Jurkat, Clone E6-1 (cell line): Measurements from ENCODE around the gene ITPR1.
"Not testable (repeated sequence)": the region's sequence is repeated elsewhere in the genome, so short reads cannot be mapped to it uniquely, and the experiment has no call there.

Experiments used
- DNase-seq: peaks from one replicate; pipeline ENCODE4 v3.0.0-alpha.2; 2011; ENCODE audit warnings: low read depth, low spot score
- H3K4me3 ChIP-seq: 2 replicates; pipeline ENCODE4 v1.5.1; 2011; ENCODE audit warnings: mild to moderate bottlenecking, low read length, control low read depth, moderate library complexity

ITPR1 gene

DNA sequence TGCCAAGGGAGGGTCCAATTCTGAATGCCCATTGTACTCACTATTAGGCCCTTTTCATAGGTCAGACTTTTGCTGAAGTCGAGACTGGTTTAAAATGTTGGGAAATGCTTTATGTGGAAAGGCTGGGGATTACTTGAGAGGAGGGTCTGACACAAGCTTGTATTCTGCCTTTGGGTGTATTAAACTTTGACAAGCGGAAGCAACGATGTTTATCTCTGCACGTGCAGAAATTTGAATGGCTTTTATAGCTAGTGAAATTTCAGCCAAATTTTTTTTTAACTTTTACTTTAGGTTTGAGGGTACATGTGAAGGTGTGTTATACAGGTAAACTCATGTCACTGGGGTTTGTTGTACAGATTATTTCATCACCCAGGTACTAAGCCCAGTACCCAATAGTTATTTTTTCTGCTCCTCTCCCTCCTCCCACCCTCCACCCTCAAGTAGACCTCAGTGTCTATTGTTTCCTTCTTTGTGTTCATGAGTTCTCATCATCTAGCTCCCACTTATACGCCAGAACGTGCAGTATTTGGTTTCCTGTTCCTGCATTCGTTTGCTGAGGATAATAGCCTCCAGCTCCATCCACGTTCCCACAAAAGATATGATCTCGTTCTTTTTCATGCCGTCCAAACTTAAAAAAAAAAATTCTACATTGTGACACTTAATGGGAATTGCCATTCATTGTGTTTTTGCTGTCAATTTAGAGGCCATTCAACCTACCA is 263.1 kb downstream of the ITPR1 start:
- no peak for DNase-seq
- no peak overlapping the region for H3K4me3 ChIP-seq

DNA sequence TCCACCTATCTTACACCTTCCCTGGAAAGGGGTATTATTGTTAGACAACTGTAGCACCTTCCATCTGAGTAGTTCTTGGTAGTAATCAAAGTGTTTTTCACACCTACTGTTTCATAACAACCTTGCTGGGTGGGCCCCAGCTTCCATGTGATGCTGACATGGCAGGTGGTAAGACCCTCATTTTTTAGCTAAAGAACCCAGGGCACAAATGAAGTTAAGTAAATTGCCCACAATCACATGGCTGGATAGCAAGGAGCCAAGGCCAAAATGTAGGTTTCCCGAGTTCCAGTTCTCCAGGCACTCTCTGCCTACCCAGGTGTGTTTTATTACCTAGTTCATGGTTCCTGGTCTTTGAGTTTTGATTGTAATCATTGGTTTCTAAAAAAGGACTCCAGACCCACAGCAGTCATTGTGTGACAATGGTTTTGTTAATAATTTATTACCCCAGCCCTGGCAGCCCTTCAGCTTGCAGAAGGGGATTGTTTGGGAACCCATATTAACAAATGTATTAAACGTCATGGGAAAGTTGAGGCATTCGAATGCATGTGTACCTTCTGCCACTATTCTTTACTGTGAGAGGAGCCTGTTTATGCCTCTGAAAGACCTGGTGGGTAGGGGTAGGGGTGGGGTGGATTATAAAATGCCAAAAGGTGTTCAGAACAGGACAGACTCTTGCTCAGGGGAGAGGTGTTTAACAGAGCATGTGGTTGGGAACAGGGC is 263.9 kb downstream of the ITPR1 start:
- no peak for DNase-seq
- H3K4me3 ChIP-seq = no peak overlapping the region

DNA sequence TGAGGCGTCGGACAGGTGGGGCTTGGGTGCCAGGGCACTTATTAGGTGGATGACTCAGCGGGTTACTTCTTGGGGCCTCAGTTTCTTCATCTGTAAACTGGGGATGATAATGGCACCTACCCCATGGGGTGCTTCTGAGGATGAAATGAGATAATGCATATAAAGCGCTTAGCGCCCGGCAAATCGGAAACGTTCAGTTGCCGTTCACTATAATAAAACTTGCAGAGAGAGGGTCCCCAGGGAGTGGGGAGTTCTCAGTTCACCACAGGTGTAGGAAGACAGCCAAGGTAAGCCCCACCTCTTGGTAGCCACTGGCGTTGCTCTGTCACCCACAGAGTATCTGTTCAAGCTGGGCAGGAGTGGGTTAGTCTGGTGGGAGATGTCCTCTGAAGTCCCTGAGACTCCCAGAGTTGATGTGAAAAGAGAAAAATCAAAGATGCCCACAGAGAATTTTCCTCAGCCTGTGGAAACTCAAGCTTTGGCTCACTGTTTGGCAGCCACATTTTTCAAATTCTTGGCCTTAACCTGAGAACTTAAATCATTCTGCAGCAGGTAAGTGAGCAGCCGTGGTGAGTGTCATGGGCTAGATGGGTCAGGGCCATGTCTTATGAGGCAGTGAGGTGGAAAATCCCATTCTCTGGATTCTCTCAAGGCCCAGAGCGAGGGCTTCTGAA is 264.6 kb downstream of the ITPR1 start:
- H3K4me3 ChIP-seq = no peak overlapping the region

DNA sequence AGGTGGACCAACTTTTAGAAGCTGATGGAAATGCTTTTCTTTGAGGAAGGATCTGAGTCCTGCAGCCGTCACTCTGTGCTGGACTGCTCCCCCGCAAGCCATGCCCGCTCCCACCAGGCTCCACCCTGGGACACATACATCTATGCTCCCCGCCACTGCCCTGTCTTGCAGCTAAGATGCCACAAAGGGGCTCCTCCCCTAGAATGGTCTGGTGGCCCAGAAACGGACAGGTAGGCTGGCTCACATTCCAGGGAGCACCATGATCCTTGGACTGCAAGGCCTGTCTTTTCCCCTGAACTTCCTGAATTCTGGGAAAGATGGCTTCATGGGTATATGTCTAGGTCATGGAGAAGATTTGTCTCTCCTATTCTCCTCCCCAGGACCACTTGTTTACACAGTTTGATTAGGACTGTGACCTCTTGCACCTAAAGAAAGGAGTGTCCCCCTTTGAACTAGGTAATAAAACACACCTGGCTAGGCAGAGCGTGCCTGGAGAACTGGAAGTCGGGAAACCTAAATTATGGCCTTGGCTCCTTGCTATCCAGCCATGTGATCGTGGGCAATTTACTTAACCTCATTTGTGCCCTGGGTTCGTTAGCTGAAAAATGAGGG is 265.2 kb downstream of the ITPR1 start:
- DNase-seq = no peak
- no peak overlapping the region for H3K4me3 ChIP-seq

More for the DNA sequence above, 264.6 kb downstream of the ITPR1 start:
- no peak for DNase-seq

DNA sequence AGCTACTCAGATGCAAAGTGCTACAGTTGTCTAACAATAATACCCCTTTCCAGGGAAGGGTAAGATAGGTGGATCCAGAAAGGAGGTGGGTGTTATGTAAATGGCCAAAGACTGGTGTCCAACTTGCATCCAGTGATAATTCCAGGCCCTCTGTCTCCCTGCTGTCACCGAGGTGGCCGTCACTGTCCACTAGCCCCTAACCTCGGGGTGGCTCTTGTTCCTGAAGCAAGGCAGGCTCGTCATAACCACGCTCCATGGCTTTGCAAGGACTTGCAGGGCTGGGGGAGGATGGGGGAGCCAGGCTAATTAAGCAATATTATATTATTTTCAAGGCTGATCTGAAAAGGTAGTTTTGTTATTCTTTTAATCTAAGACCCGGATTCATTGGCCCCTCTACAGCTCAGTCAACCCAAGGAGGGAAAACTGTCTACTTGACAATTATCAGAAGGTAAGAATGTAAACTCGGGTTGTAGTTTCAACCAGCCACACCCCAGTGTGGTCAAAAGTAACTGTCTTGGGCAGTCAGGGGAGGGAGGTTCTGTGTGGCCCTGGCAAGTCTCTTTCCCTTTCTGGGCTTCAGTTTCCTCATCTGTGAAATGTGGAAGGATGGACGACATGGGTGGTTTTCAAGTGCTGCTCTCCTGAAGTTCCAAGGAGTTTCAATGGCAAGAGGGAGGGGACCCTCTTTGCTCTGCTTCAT is 266.0 kb downstream of the ITPR1 start:
- H3K4me3 ChIP-seq = no peak overlapping the region
- no peak for DNase-seq

DNA sequence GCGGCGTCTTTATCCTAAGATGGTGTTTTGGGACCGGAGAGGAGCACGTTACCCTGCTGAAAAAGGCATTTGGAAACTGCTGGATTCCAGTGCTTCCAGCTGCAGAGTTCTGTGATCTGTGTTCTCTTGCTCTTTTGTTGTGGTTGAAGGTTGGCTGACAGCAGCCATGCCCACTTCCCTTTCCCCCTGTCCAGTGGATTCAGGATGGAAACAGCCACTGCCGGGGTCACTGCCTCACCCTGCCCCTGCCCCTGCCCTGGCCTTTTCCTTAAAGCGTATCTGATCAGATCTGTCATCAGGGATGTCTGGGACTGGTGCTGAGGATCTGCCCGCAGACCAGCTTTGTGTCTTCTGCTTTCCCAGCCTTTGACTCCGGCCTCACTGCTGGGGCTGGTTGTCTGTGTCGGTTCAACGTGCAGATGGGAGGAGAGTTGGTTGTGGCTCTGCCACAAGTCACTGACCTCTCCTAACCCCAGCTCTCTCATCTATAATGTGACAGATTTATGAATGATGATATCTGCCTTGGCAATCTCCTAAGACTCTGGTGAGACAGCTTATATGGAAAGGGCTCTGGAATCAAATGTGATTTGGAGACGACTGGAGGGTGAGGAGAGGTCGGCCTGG is 266.7 kb downstream of the ITPR1 start:
- DNase-seq = no peak
- no peak overlapping the region for H3K4me3 ChIP-seq

DNA sequence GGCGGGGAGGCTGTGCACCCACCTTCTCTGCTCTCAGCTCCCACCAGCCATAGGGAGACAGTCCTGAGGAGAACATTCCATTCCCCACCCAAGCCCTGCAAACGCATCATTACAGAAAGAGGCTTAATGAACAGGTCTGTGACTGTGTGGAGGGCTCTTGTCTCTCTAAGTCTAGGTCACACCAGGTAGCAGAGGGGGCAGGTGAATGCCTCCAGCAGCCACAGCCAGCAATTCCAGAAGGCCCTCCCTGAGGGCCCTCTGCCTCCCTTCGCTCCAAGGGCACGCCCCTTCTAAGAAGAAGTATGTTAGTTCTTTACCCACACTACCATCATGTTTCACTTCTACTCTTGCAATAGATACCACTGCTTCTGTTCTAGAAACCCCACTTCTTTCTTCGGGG is 268.6 kb downstream of the ITPR1 start:
- H3K4me3 ChIP-seq = no peak overlapping the region
- no peak for DNase-seq

DNA sequence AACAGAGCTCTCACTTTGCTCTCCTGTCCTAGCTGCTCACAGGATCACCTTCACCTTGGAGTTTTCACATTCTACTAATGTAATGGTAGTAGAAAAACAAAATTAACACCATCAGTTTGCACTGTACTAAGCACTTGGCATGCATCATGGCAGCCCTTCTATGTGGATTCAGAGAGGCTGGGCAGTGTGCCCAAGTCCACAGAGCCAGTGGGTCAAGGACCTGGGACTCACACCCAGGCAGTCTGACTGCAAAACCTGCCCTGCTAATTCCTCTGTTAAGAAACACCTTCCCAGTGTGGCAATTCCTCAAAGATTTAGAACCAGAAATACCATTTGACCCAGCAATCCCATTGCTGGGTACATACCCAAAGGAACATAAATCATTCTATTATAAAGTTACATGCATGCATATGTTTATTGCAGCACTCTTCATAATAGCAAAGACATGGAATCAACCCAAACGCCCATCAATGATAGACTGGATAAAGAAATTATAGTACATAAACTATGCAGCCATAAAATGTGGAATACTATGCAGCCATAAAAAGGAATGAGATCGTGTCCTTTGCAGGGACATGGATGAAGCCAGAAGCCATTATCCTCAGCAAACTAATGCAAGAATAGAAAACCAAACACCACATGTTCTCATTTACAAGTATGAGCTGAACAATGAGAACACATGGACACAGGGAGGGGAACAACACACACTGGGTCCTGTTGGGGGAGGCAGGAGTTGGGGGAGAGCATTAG is 269.5 kb downstream of the ITPR1 start:
- DNase-seq, H3K4me3 ChIP-seq: not testable (repeated sequence)

DNA sequence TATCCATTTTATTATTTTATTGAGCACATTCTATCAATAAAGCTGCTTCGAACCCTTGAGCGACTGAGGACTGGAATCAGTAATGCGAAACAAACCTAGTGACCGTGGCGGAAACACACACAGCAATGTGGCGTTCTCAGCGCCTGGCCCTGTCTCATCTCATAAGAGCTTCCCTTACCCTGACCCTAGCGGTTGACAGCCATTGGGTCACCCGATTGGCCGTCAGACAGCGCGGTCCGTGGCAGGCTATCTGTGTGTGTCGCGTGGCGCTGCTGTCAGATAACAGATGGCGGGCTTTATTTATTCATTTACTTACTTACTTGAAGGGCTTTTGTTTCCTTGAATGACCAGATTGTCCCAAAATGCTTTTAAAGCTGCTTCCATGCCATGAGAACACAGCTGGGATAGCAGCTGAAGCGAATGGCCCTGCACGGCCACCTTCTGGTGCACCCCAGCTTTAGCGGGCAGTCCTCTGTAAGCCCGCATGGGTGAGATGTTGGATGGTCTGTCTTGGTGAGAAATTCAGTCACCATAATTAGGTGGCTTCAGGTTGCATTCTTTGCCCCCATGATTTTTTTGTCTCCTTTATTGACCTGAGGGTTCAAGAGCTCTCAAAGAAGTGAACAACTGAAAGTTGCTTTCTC is 270.6 kb downstream of the ITPR1 start:
- DNase-seq = no peak

DNA sequence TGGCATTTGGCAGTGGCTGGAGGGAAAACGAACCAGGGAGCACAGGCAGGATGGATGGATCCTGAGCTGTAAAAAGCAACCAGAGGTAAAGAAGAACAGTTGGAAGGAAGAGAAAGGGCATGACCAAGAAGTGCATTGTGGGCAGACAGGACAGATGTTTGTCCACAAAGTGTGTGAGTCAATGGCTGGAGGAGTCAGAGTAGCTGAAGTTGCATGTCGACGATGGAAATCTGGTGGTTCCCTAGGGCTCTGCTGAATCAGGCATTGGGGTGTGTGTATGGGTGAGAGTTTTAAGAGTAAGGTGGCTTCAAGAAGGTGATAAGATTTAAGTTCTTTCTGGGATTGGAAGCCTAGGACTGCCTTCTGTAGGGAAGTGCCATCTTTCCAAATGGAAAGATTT is 272.1 kb downstream of the ITPR1 start:
- no peak for DNase-seq
- H3K4me3 ChIP-seq = no peak overlapping the region

More for the DNA sequence above, 270.6 kb downstream of the ITPR1 start:
- H3K4me3 ChIP-seq = no peak overlapping the region

DNA sequence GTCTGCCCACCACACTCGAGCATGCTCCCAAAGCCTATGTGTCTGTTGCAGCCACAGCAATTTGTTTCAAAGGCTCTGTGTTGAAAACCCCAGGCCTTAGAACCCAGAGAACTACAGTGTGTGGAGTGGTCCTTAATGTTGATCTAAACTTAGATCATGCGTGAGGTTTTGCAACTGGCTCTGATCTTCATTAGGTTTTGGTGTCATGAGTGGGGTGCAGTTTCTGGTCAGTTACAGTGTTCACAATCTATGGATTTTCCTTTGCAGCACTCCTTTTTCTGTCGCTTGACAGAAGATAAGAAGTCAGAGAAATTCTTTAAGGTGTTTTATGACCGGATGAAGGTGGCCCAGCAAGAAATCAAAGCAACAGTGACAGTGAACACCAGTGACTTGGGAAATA is 273.1 kb downstream of the ITPR1 start:
- no peak for DNase-seq
- H3K4me3 ChIP-seq = no peak overlapping the region

DNA sequence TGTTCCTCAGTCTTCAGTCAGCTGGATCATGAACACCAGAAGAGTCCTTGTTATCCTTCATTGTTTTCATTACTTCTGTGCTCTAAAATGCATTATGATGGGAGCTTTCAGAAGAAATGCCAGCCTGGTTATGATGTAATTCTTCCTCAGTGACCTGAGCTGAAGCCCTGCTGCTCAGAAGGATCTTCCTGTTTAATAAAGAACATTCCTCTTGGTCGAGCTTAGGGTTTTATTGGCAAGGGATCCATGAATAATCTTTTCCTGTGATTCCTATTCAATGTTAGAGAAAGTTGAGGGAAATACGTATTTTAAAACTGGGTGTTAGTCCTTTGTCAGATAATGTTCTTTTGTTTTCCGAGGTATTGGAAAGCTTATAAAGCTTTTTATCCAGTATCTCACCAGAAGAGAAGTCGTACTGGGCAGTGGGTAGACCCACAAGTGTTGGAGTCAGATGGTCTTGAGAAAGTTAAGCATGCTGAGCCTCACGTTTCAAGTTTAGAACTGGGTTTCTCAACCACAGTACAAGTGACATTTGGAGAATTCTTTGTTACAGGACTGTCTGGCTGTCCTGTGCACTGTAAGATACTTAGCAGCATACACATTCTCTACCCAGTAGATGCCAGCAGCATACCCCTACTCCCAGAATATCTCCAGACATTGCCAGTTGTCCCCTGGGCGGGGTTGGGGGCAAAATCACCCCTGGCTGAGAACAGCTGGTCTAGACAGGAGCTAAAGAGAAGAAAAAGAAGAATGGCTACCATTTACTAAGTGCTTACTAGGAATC is 273.8 kb downstream of the ITPR1 start:
- no peak overlapping the region for H3K4me3 ChIP-seq
- DNase-seq = no peak

DNA sequence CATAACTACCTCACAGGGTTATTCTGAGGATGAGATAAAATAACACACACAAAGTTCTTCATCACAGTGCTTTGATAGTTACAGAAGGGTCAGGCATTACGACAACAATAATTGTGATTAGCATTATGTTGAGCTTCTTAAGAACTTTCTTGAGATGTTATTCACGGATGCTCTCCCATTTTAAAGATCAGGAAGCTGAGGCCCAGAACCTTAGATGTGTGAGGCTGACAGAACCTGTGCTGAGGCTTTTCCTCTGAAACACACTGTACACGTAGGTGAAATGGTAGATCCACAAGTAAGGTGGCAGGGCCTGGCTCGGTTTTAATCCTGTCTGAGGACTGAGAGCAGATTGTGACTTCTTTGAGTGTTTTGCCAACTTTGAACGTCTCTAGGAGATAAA is 274.9 kb downstream of the ITPR1 start:
- H3K4me3 ChIP-seq = no peak overlapping the region
- DNase-seq = no peak

DNA sequence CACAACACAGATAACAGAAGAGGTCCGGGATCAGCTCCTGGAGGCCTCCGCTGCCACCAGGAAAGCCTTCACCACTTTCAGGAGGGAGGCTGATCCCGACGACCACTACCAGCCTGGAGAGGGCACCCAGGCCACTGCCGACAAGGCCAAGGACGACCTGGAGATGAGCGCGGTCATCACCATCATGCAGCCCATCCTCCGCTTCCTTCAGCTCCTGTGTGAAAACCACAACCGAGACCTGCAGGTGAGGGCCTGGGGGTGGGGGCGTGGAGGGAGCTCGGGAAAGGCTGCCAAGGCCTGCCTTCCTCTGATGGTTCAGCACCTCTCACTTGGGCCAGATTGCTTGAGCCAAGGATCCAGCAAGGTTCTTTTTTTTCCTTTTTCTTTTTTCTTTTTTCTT is 275.4 kb downstream of the ITPR1 start:
- H3K4me3 ChIP-seq = no peak overlapping the region
- DNase-seq = no peak

DNA sequence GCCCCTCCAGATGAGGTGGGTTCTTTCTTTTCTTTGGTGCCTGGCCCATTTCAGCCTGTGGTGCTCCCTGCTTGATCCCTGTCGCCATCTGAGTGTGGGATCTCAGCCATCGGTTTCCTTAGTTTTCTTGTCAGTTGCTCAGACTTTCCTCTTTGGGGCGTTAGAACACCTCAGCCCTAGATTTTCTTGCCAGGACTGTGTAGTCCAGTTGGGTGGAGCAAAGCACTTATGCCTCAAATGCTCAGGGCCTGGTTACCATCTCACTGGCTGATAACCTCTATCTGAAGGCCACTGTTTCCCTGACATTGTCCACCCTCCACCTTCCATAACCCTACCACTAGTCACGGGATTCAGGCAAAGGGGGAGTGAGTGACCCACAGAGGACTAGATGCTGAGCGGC is 277.4 kb downstream of the ITPR1 start:
- no peak overlapping the region for H3K4me3 ChIP-seq
- DNase-seq = no peak

DNA sequence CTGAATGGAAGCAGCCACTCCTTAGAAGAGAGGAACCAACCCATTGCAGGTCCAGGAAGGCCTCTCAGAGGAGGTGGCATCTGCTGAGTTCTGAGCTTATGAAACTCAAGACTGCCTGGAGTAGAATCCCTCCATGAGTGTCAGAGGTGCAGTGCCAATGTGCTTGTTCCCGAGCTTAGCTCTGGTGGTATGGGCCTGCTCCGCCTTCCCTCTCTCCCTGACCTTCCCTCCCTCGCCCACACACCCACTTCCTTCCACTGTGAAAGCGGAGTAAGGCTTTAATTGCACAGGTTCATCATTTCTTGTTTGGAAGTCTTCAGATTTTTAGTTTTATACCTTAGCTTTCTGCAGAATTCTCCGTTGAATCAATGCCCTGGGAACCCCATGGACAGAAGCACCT is 278.1 kb downstream of the ITPR1 start:
- no peak overlapping the region for H3K4me3 ChIP-seq
- DNase-seq = no peak

DNA sequence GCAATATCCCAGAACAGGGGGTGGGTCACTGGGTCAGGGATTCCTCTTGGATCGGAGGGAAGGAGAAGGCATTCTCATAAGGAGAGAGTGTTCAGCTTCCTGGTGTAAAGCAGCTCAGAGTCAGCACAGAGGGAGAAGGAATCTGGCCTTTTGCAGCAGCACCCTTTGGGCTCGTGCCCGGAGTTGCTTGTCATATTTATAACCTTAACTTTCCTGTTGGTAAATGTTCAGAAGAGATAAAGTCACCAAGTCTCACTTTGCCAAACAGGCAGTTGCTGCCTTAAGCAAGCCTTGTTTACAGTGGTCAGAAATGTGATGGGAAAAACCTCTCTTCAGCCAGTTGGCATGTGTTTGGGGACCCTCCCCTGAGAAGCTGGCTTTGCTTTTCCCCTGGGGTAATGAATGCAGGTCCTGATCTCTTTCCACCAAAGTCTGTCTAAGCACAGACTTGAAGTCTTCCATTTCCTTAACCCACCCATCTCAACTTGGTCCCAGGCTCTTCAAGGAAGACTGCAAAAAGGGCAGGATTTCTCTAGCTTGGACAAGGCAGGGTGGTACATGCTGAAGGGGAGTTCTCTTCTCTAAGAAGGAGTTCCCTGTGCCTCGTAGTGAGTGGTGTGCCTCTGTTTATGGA is 279.1 kb downstream of the ITPR1 start:
- no peak overlapping the region for H3K4me3 ChIP-seq
- DNase-seq = no peak
